ENCODE data around the gene PICALM. TPM values are rescaled to one million over a fixed set of nuclear protein-coding genes. Genes with fewer than 3 reads are reported as not detected.

The PICALM gene
- total and polyA plus RNA-seq, 2 of the 13 experiments (the other 11 are each of a cell fraction or from before 2014, with no cell fraction given) = 97.6 to 154 TPM

- CTCF ChIA-PET (ENCODE audit: low intra/inter-chr PET ratio, low total read pairs) = no interaction called here
- H3K27me3 ChIP-seq (ENCODE audit: control insufficient read depth in 1 of 2, insufficient read depth in 2 of 2, low read length in 2 of 2) = no peaks in the 10 kb centered on the region
- ATAC-seq = no peak
- no peak for DNase-seq (ENCODE audit: low spot score)
- FAIRE-seq = no peak
- no peak for TF ChIP-seq ZBTB33 (CRISPR knock-in tag; IDR thresholded peaks at IDR 0.05)
- no peak for TF ChIP-seq ZNF557 (CRISPR knock-in tag; IDR thresholded peaks at IDR 0.05)
- TF ChIP-seq ZBTB44 (CRISPR knock-in tag; IDR thresholded peaks at IDR 0.05) = no peak
- no peak for TF ChIP-seq MTA3 (CRISPR knock-in tag; IDR thresholded peaks at IDR 0.05)
- TF ChIP-seq TOE1 (CRISPR knock-in tag; IDR thresholded peaks at IDR 0.05) = no peak
- no peak for TF ChIP-seq ZNF350 (CRISPR knock-in tag; IDR thresholded peaks at IDR 0.05; ENCODE audit: borderline replicate concordance, low read depth)
- H2AFZ ChIP-seq (ENCODE audit: low read length) = no peak overlapping the region
- no TSS peak for BruUV-seq (replicated peaks)
- WGBS (ENCODE audit: low lambda C conversion rate) = 80% methylated on average over 2 of the region's 2 CpGs
- H3K36me3 ChIP-seq (replicated peaks in 1 of 2; ENCODE audit: control insufficient read depth in 1 of 2, insufficient read depth in 2 of 2, low read length in 2 of 2) = no peaks in the 10 kb centered on the region
- H3K9ac ChIP-seq (ENCODE audit: insufficient read depth, low read depth, low read length) = no peak overlapping the region
- H3K4me1 ChIP-seq (ENCODE audit: insufficient read depth, low read length) = peaks cover 57% of the 10 kb centered on the region
- no peak overlapping the region for H3K27ac ChIP-seq (ENCODE audit: extremely low read length, insufficient read depth, low read length)
- H3K9me3 ChIP-seq (ENCODE audit: low read length) = no peaks in the 10 kb centered on the region
- no peak overlapping the region for H3K4me3 ChIP-seq (replicated peaks in 1 of 3; ENCODE audit: insufficient read depth in 1 of 3, low read depth in 2 of 3, low read length in 3 of 3)
- H3K4me2 ChIP-seq (ENCODE audit: low read depth, low read length) = no peak overlapping the region
- no peaks in the 10 kb centered on the region for H3K79me2 ChIP-seq (ENCODE audit: insufficient read depth, low read length)
- in situ Hi-C loops (cut with HindIII; ENCODE audit: extremely low pct_ligation_motif_present, low pct_unique_long_range_greater_than_20kb) (loop anchor here (10.0 to 25.0 kb wide), 2 partner anchors 267 to 350 kb away; no protein-coding TSS in a partner anchor), intact Hi-C loops (cut with micrococcal nuclease; ENCODE audit: unreplicated experiment) (no loop called here)
- no peaks in the 10 kb centered on the region for H4K20me1 ChIP-seq (ENCODE audit: insufficient read depth, low read length)
- POLR2A ChIA-PET = no interaction called here
Observed at GRCh38 chr11:85945296-85945695, 123.6 kb downstream of the PICALM start.
